Measurements from ENCODE around the gene PLB1.

PLB1 gene

DNA sequence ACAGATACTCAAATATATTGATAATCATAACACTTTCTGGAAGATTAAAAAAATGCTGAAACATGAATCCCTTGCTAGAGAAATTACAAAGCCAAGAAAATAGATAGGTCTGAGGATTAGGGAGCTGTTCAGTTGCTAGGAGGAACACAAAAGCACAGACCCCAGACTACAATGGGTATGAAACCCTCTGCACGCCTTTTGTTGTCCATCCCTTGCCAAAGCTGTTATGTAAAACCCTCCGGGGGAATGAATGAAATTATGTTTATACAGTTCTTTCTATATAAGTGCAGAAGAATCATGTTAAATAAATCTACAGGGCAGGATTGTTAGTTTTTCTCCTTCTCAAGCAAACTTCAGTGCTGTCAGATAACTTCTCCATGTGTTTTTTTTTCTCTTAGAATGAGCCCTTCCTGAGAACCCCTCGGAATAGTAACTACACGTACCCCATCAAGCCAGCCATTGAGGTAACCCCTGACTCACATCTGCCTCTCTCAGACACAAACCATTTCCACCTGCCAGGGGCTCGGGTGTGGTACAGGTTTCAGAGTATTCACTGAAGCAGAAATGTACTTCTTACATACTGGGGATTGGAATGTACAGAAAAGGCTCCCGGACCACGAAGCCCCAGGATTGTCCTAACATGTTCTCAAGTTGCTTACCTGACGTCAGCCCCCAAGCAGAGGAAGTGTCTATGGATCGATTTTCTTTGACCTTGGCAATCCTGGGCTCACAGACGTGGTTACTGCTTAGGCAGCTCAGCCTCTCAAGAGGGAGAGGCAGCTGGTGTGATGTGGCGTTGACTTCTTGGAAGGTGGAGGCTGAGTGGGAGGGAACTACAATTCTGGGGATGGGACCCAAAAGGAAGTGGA lies 118.0 kb downstream of the PLB1 start:
- no peak overlapping the region for H3K27ac ChIP-seq (ENCODE audit: low read depth, low read length)
- no peak overlapping the region for H3K9ac ChIP-seq (ENCODE audit: low read length in 5 of 5)
- H3K27me3 ChIP-seq (ENCODE audit: control insufficient read depth in 5 of 5, insufficient read depth in 4 of 5, low read length in 5 of 5): no peaks in the 10 kb centered on the region
- no peaks in the 10 kb centered on the region for H3K4me1 ChIP-seq (ENCODE audit: control insufficient read depth in 5 of 5, insufficient read depth in 5 of 5, low read length in 5 of 5)
- no peaks in the 10 kb centered on the region for H3K9me3 ChIP-seq (ENCODE audit: control insufficient read depth in 5 of 5, low read length in 5 of 5)
- no peak overlapping the region for H3K4me3 ChIP-seq (ENCODE audit: low read depth in 1 of 5, low read length in 5 of 5)
- H3K36me3 ChIP-seq (ENCODE audit: control insufficient read depth in 5 of 5, insufficient read depth in 5 of 5, low read length in 5 of 5): peaks cover 0 to 12% (median 2%) of the 10 kb centered on the region in 5 donors

DNA sequence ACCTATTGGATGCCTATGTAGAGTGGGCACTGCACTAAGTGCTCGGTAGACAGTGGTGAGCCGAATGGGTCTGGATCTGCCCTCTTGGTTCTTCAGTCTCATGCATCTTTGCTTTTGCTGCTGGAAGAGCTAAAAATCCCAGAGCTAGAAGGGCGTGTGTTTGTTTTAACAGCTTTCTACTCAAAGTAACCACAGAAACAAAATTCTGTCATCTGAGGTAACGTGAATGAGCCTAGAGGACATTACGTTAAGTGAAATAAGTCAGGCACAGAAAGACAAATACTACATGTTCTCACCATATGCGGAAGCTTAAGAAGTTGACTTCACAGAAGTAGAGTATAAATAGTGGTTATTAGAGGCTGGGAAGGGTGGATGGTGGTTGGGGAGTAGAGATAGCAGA lies 119.8 kb downstream of the PLB1 start:
- no peak overlapping the region for H3K4me3 ChIP-seq (ENCODE audit: low read depth in 1 of 5, low read length in 5 of 5)
- peaks cover under 1 to 9% (median 6%) of the 10 kb centered on the region in 5 donors for H3K4me1 ChIP-seq (ENCODE audit: control insufficient read depth in 5 of 5, insufficient read depth in 5 of 5, low read length in 5 of 5)
- no peaks in the 10 kb centered on the region for H3K9me3 ChIP-seq (ENCODE audit: control insufficient read depth in 5 of 5, low read length in 5 of 5)
- H3K9ac ChIP-seq (ENCODE audit: low read length in 5 of 5): no peak overlapping the region
- H3K36me3 ChIP-seq (ENCODE audit: control insufficient read depth in 5 of 5, insufficient read depth in 5 of 5, low read length in 5 of 5): peaks cover 0 to 12% (median under 1%) of the 10 kb centered on the region in 5 donors
- no peaks in the 10 kb centered on the region for H3K27me3 ChIP-seq (ENCODE audit: control insufficient read depth in 5 of 5, insufficient read depth in 4 of 5, low read length in 5 of 5)
- no peak overlapping the region for H3K27ac ChIP-seq (ENCODE audit: low read depth, low read length)

DNA sequence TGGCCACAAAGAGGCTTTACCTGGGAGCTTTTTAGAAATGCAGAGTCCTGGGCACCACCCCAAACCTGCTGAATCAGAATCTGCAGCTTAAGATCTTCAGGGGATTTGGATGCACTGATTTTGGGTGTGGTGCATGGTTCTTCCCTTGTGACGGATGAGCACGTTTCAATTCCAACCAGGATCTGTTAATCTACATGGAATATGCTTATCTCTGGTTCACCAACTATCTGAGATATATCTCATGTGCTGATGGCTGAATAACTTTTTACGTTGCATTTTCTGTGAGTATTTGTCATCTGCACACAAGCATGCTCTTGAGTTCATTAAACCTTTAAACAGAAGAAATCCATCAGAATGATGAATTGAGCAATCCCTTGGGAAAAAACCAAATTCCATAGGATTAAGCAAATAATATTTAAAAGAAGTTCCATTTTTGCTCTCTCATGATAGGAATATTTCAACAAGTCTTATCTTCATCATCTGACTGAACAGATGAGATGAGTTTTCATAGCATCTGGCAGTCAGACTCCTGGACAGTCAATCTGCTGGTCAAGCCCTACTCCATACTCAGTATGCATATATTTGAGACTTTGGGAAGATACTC lies 120.6 kb downstream of the PLB1 start:
- Histone ChIP-seq H3K27ac (ENCODE audit: low read depth, low read length) (no peak overlapping the region), H3K27me3 (ENCODE audit: control insufficient read depth in 5 of 5, insufficient read depth in 4 of 5, low read length in 5 of 5) (no peaks in the 10 kb centered on the region), H3K9me3 (ENCODE audit: control insufficient read depth in 5 of 5, low read length in 5 of 5) (no peaks in the 10 kb centered on the region), H3K9ac (ENCODE audit: low read length in 5 of 5) (no peak overlapping the region), H3K4me1 (ENCODE audit: control insufficient read depth in 5 of 5, insufficient read depth in 5 of 5, low read length in 5 of 5) (peaks cover 7 to 17% (median 13%) of the 10 kb centered on the region in 5 donors), H3K4me3 (ENCODE audit: low read depth in 1 of 5, low read length in 5 of 5) (no peak overlapping the region), H3K36me3 (ENCODE audit: control insufficient read depth in 5 of 5, insufficient read depth in 5 of 5, low read length in 5 of 5) (peaks cover 0 to 12% (median 0%) of the 10 kb centered on the region in 5 donors)

DNA sequence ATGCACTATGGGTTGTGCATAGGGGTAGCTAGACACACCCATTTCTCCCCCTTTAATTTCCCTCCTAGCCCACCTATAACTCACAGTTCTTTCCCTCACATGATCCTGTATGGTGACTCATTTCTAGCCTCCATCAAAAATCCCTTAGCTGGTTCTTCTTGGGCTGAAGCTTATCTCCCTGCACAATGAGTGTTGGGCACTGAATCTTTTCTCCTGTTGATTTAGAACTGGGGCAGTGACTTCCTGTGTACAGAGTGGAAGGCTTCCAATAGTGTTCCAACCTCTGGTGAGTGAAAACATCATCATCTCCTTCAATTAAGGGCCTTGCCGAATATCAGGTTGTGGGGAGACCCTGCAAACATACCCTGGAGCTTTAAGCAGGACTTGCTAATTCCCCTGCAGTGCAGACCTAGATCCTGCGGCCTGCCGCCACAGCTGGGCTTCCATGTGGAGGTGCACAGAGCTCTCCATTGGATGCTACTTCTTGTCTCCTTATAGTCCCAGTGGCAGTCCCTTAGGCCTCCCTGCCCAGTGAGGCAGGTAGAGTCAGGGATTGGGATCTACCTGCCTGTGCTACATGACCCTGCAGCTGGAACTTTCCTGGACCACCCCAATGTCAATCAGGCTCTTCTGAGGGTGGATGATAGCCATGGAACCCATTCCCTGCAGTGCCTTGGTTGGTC lies 121.8 kb downstream of the PLB1 start:
- H3K9ac ChIP-seq (ENCODE audit: low read length in 5 of 5): no peak overlapping the region
- H3K4me1 ChIP-seq (ENCODE audit: control insufficient read depth in 5 of 5, insufficient read depth in 5 of 5, low read length in 5 of 5): peaks cover 7 to 23% (median 20%) of the 10 kb centered on the region in 5 donors
- H3K36me3 ChIP-seq (ENCODE audit: control insufficient read depth in 5 of 5, insufficient read depth in 5 of 5, low read length in 5 of 5): peaks cover 0 to 12% (median 0%) of the 10 kb centered on the region in 5 donors
- no peaks in the 10 kb centered on the region for H3K27me3 ChIP-seq (ENCODE audit: control insufficient read depth in 5 of 5, insufficient read depth in 4 of 5, low read length in 5 of 5)
- no peaks in the 10 kb centered on the region for H3K9me3 ChIP-seq (ENCODE audit: control insufficient read depth in 5 of 5, low read length in 5 of 5)
- H3K27ac ChIP-seq (ENCODE audit: low read depth, low read length): no peak overlapping the region
- H3K4me3 ChIP-seq (ENCODE audit: low read depth in 1 of 5, low read length in 5 of 5): no peak overlapping the region

DNA sequence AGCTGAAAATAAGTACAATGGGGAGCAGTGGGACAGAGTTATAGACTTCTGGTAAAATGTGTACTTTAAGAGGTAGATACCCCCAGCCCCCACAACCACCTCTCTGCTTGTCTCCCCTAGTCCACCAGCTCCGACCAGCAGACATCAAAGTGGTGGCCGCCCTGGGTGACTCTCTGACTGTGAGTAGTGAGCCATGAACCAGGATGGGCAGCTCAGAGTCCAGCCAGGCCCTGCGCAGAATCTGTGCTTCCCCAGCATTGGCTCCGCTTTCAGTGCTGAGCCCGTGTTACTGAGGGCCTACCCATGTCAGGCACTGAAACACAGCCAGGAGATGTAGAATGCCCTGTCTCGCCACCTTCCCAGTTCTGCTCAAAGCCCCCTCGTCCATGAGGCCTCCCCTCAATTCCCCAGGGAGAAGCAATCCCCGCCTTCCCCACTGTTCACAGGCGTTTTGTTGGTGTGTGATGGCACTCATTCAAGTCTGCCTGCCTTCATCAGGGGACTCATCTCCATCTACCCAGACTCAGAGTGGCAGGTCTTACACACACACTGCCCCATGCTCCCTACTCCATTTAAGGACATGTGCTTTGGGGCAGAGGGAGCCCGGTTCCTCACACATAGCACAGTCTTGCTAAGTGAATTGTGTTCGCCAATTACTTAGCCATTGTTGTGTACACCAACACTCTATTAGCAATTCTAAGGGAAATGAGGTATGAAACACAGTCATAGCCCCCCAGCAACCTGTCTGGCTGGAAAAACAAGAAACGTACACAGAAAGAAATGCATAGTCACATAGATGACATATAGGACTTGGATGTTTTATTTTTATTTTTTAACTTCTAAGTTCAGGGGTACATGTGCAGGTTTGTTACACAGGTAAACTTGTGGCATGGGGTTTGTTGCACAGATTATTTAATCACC lies 122.6 kb downstream of the PLB1 start:
- Histone ChIP-seq H3K9me3 (ENCODE audit: control insufficient read depth in 5 of 5, low read length in 5 of 5) (no peaks in the 10 kb centered on the region), H3K27ac (ENCODE audit: low read depth, low read length) (no peak overlapping the region), H3K36me3 (ENCODE audit: control insufficient read depth in 5 of 5, insufficient read depth in 5 of 5, low read length in 5 of 5) (peaks cover 0 to 12% (median 0%) of the 10 kb centered on the region in 5 donors), H3K4me3 (ENCODE audit: low read depth in 1 of 5, low read length in 5 of 5) (no peak overlapping the region), H3K27me3 (ENCODE audit: control insufficient read depth in 5 of 5, insufficient read depth in 4 of 5, low read length in 5 of 5) (no peaks in the 10 kb centered on the region), H3K9ac (ENCODE audit: low read length in 5 of 5) (no peak overlapping the region), H3K4me1 (ENCODE audit: control insufficient read depth in 5 of 5, insufficient read depth in 5 of 5, low read length in 5 of 5) (peaks cover 7 to 23% (median 20%) of the 10 kb centered on the region in 5 donors)

DNA sequence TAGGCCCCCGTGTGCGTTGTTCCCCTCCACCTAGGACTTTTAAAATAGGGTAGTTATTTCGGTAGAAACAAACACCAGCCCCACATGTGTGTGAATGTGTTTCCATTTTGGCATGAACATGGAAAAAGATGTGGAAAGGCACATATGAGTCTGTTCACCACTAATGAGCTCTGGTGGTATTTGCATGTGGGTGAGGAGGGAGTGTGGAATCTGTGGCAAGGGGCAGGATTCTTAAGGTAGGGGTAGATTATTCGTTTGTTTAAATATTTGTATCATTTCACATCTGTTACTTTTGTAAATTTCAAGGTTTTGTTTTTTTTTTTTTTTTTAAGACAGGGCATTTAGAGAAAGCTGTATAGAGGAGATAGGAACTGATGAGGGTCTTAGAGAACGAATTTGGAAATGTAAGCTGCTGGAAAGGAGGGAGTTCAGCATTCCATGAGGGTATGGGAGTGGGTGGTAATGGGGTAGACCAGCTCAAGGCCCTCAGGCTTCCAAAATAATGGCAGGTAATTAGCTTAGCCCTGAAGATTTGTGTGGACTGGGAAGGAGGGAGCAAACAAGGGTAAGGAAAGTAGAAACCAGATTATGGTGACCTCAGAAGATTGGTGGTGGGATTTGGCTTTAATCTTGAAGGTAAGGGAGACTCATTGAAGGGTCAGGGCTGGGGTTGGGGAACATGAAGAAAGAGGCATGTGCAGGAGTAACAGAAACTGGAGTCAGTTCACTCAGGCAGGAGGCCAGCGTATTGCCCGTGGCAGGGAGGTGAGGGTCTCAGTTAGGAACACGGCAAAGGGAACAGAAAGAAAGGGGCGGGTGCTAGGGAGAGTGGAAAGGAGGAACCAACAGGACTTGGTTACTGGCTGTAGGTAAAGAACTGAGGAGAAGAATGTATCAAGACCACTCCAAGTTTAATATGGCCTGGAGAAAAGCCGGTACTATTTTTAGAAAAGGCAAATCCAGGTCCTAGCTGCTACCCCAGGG lies 123.6 kb downstream of the PLB1 start:
- Histone ChIP-seq H3K9ac (ENCODE audit: low read length in 5 of 5) (peak overlapping the region in 1 of 5 donors; percentile 21), H3K36me3 (ENCODE audit: control insufficient read depth in 5 of 5, insufficient read depth in 5 of 5, low read length in 5 of 5) (peaks cover 0 to 11% (median 0%) of the 10 kb centered on the region in 5 donors), H3K27ac (ENCODE audit: low read depth, low read length) (peak overlapping the region; percentile 48), H3K4me1 (ENCODE audit: control insufficient read depth in 5 of 5, insufficient read depth in 5 of 5, low read length in 5 of 5) (peaks cover 7 to 23% (median 20%) of the 10 kb centered on the region in 5 donors), H3K27me3 (ENCODE audit: control insufficient read depth in 5 of 5, insufficient read depth in 4 of 5, low read length in 5 of 5) (no peaks in the 10 kb centered on the region), H3K9me3 (ENCODE audit: control insufficient read depth in 5 of 5, low read length in 5 of 5) (no peaks in the 10 kb centered on the region), H3K4me3 (ENCODE audit: low read depth in 1 of 5, low read length in 5 of 5) (no peak overlapping the region)

DNA sequence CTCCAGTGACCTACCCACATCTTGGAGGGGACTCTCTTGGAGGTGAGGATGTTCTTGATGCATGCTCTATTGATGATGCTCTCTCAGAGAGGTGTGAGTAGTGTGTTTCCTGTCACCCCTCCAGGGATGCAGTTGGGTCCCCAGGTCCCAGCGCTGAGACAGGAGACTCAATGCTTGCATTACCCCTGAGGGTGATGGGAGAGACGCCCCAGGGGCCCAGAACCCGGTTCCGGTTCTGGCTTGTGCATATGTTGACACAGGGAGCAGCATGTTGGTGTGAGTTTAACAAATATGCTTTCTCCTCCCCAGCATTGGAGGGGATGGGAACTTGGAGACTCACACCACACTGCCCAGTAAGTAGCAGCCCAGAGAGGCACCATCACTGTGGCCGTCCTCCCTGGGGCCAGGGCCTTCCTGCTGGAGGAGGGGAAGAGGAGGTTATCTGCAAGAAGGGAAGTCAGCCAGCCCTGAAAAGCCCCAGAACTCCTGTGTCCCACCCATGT lies 124.5 kb downstream of the PLB1 start:
- Histone ChIP-seq H3K4me1 (ENCODE audit: control insufficient read depth in 5 of 5, insufficient read depth in 5 of 5, low read length in 5 of 5) (peaks cover 7 to 31% (median 23%) of the 10 kb centered on the region in 5 donors), H3K9me3 (ENCODE audit: control insufficient read depth in 5 of 5, low read length in 5 of 5) (no peaks in the 10 kb centered on the region), H3K27ac (ENCODE audit: low read depth, low read length) (peak overlapping the region; percentile 48), H3K4me3 (ENCODE audit: low read depth in 1 of 5, low read length in 5 of 5) (no peak overlapping the region), H3K36me3 (ENCODE audit: control insufficient read depth in 5 of 5, insufficient read depth in 5 of 5, low read length in 5 of 5) (peaks cover 0 to 3% (median 0%) of the 10 kb centered on the region in 5 donors), H3K9ac (ENCODE audit: low read length in 5 of 5) (no peak overlapping the region), H3K27me3 (ENCODE audit: control insufficient read depth in 5 of 5, insufficient read depth in 4 of 5, low read length in 5 of 5) (no peaks in the 10 kb centered on the region)

DNA sequence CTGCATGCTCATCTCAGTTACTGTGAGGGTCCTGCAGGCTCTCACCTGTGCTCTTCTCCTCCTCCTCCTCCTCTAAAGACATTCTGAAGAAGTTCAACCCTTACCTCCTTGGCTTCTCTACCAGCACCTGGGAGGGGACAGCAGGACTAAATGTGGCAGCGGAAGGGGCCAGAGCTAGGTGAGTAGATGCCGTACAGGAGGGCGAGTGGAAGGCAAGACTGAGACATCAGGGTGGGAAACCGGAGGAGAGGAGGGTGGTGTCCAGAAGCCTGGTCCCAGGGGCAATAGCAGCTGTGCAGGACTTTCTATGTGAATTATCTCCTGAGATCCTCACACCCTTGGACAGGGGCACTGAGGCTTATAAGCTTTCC lies 124.9 kb downstream of the PLB1 start:
- no peaks in the 10 kb centered on the region for H3K9me3 ChIP-seq (ENCODE audit: control insufficient read depth in 5 of 5, low read length in 5 of 5)
- peak overlapping the region; percentile 48 for H3K27ac ChIP-seq (ENCODE audit: low read depth, low read length)
- H3K27me3 ChIP-seq (ENCODE audit: control insufficient read depth in 5 of 5, insufficient read depth in 4 of 5, low read length in 5 of 5): no peaks in the 10 kb centered on the region
- H3K36me3 ChIP-seq (ENCODE audit: control insufficient read depth in 5 of 5, insufficient read depth in 5 of 5, low read length in 5 of 5): no peaks in the 10 kb centered on the region
- peaks cover 7 to 34% (median 26%) of the 10 kb centered on the region in 5 donors for H3K4me1 ChIP-seq (ENCODE audit: control insufficient read depth in 5 of 5, insufficient read depth in 5 of 5, low read length in 5 of 5)
- peak overlapping the region in 1 of 5 donors; percentile 18 for H3K4me3 ChIP-seq (ENCODE audit: low read depth in 1 of 5, low read length in 5 of 5)
- peak overlapping the region in 1 of 5 donors; percentile 35 for H3K9ac ChIP-seq (ENCODE audit: low read length in 5 of 5)

Measured in subcutaneous abdominal adipose tissue (tissue), 5 donors.